DND-41 (cell line): ENCODE data around the gene MIP.

Experiments used
- CTCF ChIP-seq: IDR thresholded peaks from 2 replicates; pipeline ENCODE4 v1.5.1; 2012; ENCODE audit warnings: borderline replicate concordance, low read length, moderate library complexity, mild to moderate bottlenecking; ENCODE audit not compliant: poor library complexity, severe bottlenecking; ENCODE audit errors: extremely low read depth
- EZH2 ChIP-seq: IDR thresholded peaks from 3 replicates; pipeline ENCODE4 v1.6.1; 2012; ENCODE audit warnings: borderline replicate concordance, low read depth, mild to moderate bottlenecking, moderate library complexity, low read length, inconsistent platforms; ENCODE audit not compliant: severe bottlenecking

- TF ChIP-seq CTCF (no peak), EZH2 (no peak)
These were observed 43.7 kb downstream of the MIP start for GRCh38 chr12:56410768-56411167.
